HL-60 (cell line): ENCODE measurements around the gene RDX.

ENCODE experiments used
- GABPA ChIP-seq: IDR thresholded peaks from 2 replicates; pipeline ENCODE4 v1.6.1; 2012; ENCODE audit warnings: low read depth
- POLR2AphosphoS5 ChIP-seq: IDR thresholded peaks from 2 replicates; pipeline ENCODE4 v1.6.1; 2012; ENCODE audit warnings: low read depth
- TF ChIP-seq, protein P1 (sequence below): IDR thresholded peaks from one replicate; pipeline ENCODE4 v1.5.1; 2011; ENCODE audit warnings: low read length, control low read depth, inconsistent platforms; ENCODE audit not compliant: insufficient read depth
- TF ChIP-seq, protein P2 (sequence below): IDR thresholded peaks from 2 replicates; pipeline ENCODE4 v1.6.1; 2012; ENCODE audit warnings: low read depth; ENCODE audit not compliant: insufficient replicate concordance

DNA sequence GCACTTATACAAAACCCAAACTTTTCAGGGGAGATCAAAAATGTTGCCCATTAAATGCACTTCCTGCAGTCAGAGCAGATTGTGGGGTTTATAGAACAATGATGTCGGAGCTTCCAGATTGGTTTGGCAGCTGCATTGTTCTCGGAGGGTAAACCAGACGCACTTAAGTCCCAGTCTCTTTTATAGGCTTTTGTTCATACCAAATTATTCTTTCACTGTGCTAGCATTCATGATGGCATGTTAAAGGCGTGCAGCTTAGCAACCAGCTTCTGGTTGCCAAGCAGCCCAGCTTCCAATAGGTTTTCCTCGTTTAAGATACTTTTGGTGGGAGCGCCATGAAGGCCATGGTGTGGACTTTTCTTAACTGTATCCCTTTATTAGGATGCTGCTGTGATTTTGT is 162.3 kb downstream of the RDX start:
- TF ChIP-seq, protein P1, sequence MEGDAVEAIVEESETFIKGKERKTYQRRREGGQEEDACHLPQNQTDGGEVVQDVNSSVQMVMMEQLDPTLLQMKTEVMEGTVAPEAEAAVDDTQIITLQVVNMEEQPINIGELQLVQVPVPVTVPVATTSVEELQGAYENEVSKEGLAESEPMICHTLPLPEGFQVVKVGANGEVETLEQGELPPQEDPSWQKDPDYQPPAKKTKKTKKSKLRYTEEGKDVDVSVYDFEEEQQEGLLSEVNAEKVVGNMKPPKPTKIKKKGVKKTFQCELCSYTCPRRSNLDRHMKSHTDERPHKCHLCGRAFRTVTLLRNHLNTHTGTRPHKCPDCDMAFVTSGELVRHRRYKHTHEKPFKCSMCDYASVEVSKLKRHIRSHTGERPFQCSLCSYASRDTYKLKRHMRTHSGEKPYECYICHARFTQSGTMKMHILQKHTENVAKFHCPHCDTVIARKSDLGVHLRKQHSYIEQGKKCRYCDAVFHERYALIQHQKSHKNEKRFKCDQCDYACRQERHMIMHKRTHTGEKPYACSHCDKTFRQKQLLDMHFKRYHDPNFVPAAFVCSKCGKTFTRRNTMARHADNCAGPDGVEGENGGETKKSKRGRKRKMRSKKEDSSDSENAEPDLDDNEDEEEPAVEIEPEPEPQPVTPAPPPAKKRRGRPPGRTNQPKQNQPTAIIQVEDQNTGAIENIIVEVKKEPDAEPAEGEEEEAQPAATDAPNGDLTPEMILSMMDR = no peak
- no peak for TF ChIP-seq POLR2AphosphoS5
- TF ChIP-seq, protein P2, sequence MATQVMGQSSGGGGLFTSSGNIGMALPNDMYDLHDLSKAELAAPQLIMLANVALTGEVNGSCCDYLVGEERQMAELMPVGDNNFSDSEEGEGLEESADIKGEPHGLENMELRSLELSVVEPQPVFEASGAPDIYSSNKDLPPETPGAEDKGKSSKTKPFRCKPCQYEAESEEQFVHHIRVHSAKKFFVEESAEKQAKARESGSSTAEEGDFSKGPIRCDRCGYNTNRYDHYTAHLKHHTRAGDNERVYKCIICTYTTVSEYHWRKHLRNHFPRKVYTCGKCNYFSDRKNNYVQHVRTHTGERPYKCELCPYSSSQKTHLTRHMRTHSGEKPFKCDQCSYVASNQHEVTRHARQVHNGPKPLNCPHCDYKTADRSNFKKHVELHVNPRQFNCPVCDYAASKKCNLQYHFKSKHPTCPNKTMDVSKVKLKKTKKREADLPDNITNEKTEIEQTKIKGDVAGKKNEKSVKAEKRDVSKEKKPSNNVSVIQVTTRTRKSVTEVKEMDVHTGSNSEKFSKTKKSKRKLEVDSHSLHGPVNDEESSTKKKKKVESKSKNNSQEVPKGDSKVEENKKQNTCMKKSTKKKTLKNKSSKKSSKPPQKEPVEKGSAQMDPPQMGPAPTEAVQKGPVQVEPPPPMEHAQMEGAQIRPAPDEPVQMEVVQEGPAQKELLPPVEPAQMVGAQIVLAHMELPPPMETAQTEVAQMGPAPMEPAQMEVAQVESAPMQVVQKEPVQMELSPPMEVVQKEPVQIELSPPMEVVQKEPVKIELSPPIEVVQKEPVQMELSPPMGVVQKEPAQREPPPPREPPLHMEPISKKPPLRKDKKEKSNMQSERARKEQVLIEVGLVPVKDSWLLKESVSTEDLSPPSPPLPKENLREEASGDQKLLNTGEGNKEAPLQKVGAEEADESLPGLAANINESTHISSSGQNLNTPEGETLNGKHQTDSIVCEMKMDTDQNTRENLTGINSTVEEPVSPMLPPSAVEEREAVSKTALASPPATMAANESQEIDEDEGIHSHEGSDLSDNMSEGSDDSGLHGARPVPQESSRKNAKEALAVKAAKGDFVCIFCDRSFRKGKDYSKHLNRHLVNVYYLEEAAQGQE = no peak
- TF ChIP-seq GABPA = no peak
